HEK293T (cell line): ENCODE data around the gene THTPA.

Experiments used
- CTCF ChIA-PET: fragments of 350-600 bp; formaldehyde crosslinking; extraction: SDS; loops from one replicate; lab custom pipeline; 2021; ENCODE audit warnings: antibody characterized with exemption, inconsistent platforms; lab: Yijun Ruan, JAX
- POLR2A ChIA-PET: fragments of 350-600 bp; formaldehyde crosslinking; extraction: SDS; loops from one replicate; lab custom pipeline; 2020; ENCODE audit warnings: antibody characterized with exemption, inconsistent platforms; lab: Yijun Ruan, JAX
- DNase-seq: peaks from one replicate; pipeline ENCODE4 v3.0.0; 2012; ENCODE audit warnings: mixed read lengths; ENCODE audit errors: extremely low spot score
- ARNT ChIP-seq: fragments of 450-650 bp; IDR thresholded peaks from 2 replicates; pipeline ENCODE4 v1.6.1; 2017; ENCODE audit warnings: mild to moderate bottlenecking
- BHLHE40 ChIP-seq: fragments of 450-650 bp; IDR thresholded peaks from 2 replicates; pipeline ENCODE4 v1.6.1; 2016; ENCODE audit warnings: mild to moderate bottlenecking, moderate library complexity, borderline replicate concordance
- CTBP1 ChIP-seq: fragments of 450-650 bp; IDR thresholded peaks from 2 replicates; pipeline ENCODE4 v1.6.1; 2016; ENCODE audit warnings: borderline replicate concordance
- ELF4 ChIP-seq: fragments of 450-650 bp; IDR thresholded peaks from 2 replicates; pipeline ENCODE4 v1.6.1; 2017; ENCODE audit warnings: antibody characterized with exemption
- FOXA1 ChIP-seq: fragments of 450-650 bp; IDR thresholded peaks from 2 replicates; pipeline ENCODE4 v1.6.1; 2016; ENCODE audit warnings: mild to moderate bottlenecking
- FOXK2 ChIP-seq: fragments of 450-650 bp; IDR thresholded peaks from 2 replicates; pipeline ENCODE4 v1.6.1; 2016; ENCODE audit warnings: mild to moderate bottlenecking
- FOXM1 ChIP-seq: fragments of 450-650 bp; IDR thresholded peaks from 2 replicates; pipeline ENCODE4 v1.6.1; 2017; ENCODE audit warnings: mild to moderate bottlenecking, borderline replicate concordance
- HDGF ChIP-seq: fragments of 450-650 bp; IDR thresholded peaks from 2 replicates; pipeline ENCODE4 v1.6.1; 2017; ENCODE audit warnings: antibody characterized with exemption, borderline replicate concordance
- L3MBTL2 ChIP-seq: fragments of 450-650 bp; conservative IDR thresholded peaks from 2 replicates; pipeline ENCODE4 v1.6.1; 2016; ENCODE audit warnings: mild to moderate bottlenecking
- LEF1 ChIP-seq: fragments of 450-650 bp; IDR thresholded peaks from 2 replicates; pipeline ENCODE4 v1.6.1; 2017; ENCODE audit warnings: mild to moderate bottlenecking, borderline replicate concordance
- NFRKB ChIP-seq: fragments of 450-650 bp; IDR thresholded peaks from 2 replicates; pipeline ENCODE4 v1.6.1; 2016; ENCODE audit warnings: mild to moderate bottlenecking, moderate library complexity
- PKNOX1 ChIP-seq: fragments of 450-650 bp; IDR thresholded peaks from 2 replicates; pipeline ENCODE4 v1.6.1; 2016
- SP1 ChIP-seq: fragments of 450-650 bp; IDR thresholded peaks from 2 replicates; pipeline ENCODE4 v1.6.1; 2017
- SUZ12 ChIP-seq: fragments of 450-650 bp; IDR thresholded peaks from 2 replicates; pipeline ENCODE4 v1.6.1; 2016; ENCODE audit warnings: mild to moderate bottlenecking
- TARDBP ChIP-seq: fragments of 450-650 bp; IDR thresholded peaks from 2 replicates; pipeline ENCODE4 v1.6.1; 2016
- ZNF384 ChIP-seq: fragments of 450-650 bp; IDR thresholded peaks from 2 replicates; pipeline ENCODE4 v1.6.1; 2016

Gene THTPA

GRCh38 chr14:23571701-23572523, 15.8 kb downstream of the THTPA start:
- TF ChIP-seq LEF1 (no peak), ELF4 (no peak), NFRKB (no peak), ZNF384 (no peak), SP1 (no peak), TARDBP (no peak), FOXA1 (no peak), BHLHE40 (no peak), SUZ12 (no peak), L3MBTL2 (no peak), FOXM1 (no peak), CTBP1 (no peak), HDGF (no peak), FOXK2 (no peak), ARNT (no peak)
- ChIA-PET POLR2A (interaction anchor here (0.7 to 0.9 kb wide), 2 partner anchors 250 to 542 kb away, joined by 3 read pairs; no protein-coding TSS in a partner anchor), CTCF (interaction anchor here (1.1 to 1.2 kb wide), 2 partner anchors 9 to 13 kb away, joined by 3 to 5 read pairs; no protein-coding TSS in a partner anchor)
- no peak for DNase-seq

- POLR2A ChIA-PET: no interaction called here
- CTCF ChIA-PET: interaction anchor here (1.1 to 1.2 kb wide), 2 partner anchors 8 to 14 kb away, joined by 3 to 5 read pairs; no protein-coding TSS in a partner anchor
- no peak for TF ChIP-seq ELF4
- no peak for TF ChIP-seq BHLHE40
- no peak for TF ChIP-seq FOXA1
- no peak for DNase-seq
These were observed 16.4 kb downstream of the THTPA start for GRCh38 chr14:23572524-23572828.

GRCh38 chr14:23572836-23573235, 16.8 kb downstream of the THTPA start:
- POLR2A ChIA-PET: no interaction called here
- no peak for TF ChIP-seq NFRKB
- no peak for TF ChIP-seq L3MBTL2
- no peak for TF ChIP-seq ZNF384
- TF ChIP-seq FOXA1: no peak
- TF ChIP-seq FOXM1: no peak
- TF ChIP-seq PKNOX1: no peak
- no peak for TF ChIP-seq CTBP1
- no peak for TF ChIP-seq SP1
- no peak for TF ChIP-seq TARDBP
- no peak for TF ChIP-seq ARNT
- TF ChIP-seq BHLHE40: no peak
- TF ChIP-seq LEF1: no peak
- TF ChIP-seq ELF4: no peak
- TF ChIP-seq FOXK2: no peak
- no peak for TF ChIP-seq HDGF
- no peak for TF ChIP-seq SUZ12
- DNase-seq: no peak
- CTCF ChIA-PET: no interaction called here

- DNase-seq: no peak
- ChIA-PET CTCF (no interaction called here), POLR2A (no interaction called here)
- no peak for TF ChIP-seq LEF1
- TF ChIP-seq ARNT: no peak
- TF ChIP-seq FOXM1: no peak
- TF ChIP-seq CTBP1: no peak
- no peak for TF ChIP-seq FOXK2
These were observed 17.4 kb downstream of the THTPA start for GRCh38 chr14:23573384-23574015.

- DNase-seq: no peak
- no peak for TF ChIP-seq ZNF384
- TF ChIP-seq L3MBTL2: no peak
- TF ChIP-seq CTBP1: no peak
- no peak for TF ChIP-seq FOXM1
- no peak for TF ChIP-seq TARDBP
- TF ChIP-seq FOXK2: no peak
- no peak for TF ChIP-seq NFRKB
- no peak for TF ChIP-seq ELF4
- TF ChIP-seq HDGF: no peak
- POLR2A ChIA-PET: no interaction called here
These were observed 21.1 kb downstream of the THTPA start for GRCh38 chr14:23577004-23577681.

GRCh38 chr14:23577710-23578392, 21.8 kb downstream of the THTPA start:
- DNase-seq: no peak
- TF ChIP-seq TARDBP (no peak), FOXM1 (no peak), FOXA1 (no peak), FOXK2 (no peak), SUZ12 (no peak)
- ChIA-PET CTCF (interaction anchor here (1.0 kb wide), 1 partner anchor 9 kb away, joined by 3 read pairs; no protein-coding TSS in a partner anchor), POLR2A (no interaction called here)

More at GRCh38 chr14:23577004-23577681, 21.1 kb downstream of the THTPA start:
- CTCF ChIA-PET: no interaction called here
